RPMI7951 (cell line): Measurements from ENCODE around the gene PLLP. TPM values are rescaled to one million over a fixed set of nuclear protein-coding genes. Genes with fewer than 3 reads are reported as not detected.

Experiments used
- DNase-seq: peaks from one replicate; pipeline ENCODE4 v3.0.0-alpha.2; 2012; ENCODE audit warnings: low read depth
- total RNA-seq: library from RNA; depleted of rRNA; stranded (reverse); fragments of >200 nt; shearing (Covaris generic); gene quantifications from 2 replicates; pipeline ENCODE4 v1.2.3, GENCODE V29; 2014; rRNA removed

The PLLP gene
- total RNA-seq = 0.24 and 2.1 TPM in 2 replicates

GRCh38 chr16:57284209-57284951 lies at the start of gene PLLP:
Gene PLLP, minus strand, starts transcription at chr16:57284672. Its CDS starts 132 bp downstream, at chr16:57284540.
- DNase-seq = peak; percentile 55

- DNase-seq = no peak
Observed at GRCh38 chr16:57333402-57333801, 48.9 kb upstream of the PLLP start.

DNA sequence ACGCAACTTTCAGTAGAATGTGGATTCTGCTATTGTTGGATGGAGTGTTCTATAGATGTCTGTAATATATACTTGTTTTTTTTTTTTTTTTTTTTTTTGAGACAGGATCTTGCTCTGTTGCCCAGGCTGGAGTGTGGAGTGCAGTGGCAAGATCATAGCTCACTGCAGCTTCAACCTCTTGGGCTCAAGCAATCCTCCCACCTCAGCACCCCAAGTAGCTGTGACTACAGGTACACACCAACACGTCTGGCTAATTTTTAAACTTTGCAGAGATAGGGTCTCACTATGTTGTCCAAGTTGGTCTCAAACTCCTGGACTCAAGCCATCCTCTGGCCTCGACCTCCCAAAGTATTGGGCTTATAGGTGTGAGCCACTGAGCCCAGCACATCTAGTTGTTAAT lies 46.9 kb upstream of the PLLP start:
- DNase-seq = no peak

DNA sequence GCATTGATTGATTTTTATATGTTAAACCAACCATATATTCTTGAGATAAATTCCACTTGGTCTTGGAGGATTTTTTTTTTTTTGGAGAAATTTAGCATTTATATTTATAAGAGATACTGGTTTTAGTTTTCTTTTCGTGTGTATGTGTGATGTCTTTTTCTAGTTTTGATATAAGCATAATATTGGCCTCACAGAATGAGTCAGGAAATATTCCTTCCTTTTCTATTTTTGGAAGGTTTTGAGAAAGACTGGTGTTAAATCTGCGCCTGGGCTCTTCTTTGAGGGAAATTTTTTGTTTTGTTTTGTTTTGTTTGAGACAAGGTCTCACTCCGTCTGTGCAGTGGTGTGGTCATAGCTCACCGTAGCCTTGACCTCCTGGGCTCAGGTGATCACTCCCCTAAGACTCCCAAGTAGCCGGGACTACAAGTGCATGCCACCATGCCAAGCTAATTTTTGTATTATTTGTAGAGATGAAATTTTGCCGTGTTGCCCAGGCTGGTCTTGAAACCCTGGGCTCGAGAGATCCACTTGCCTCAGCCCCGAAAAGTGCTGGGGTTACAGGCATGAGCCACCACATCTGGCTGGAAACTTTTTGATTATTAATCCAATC lies 45.4 kb upstream of the PLLP start:
- no peak for DNase-seq

DNA sequence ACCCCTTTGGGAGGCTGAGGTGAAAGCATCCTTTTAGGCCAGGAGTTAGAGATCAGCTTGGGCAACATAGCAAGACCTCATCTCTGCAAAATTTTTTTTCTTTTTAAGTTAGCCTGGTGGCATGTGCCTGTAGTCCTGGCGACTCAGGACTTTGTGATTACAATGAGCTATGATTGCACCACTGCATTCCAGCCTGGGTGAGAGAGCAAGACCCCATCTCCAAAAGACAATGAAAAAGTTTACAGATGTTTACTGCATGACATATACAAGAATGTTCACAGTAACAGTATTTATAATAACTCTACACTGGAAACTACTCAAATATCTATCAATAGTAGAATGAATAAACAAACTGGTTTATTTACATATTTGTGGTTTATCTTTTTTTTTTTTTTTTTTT lies 41.0 kb upstream of the PLLP start:
- DNase-seq = no peak

GRCh38 chr16:57324749-57325148 lies 40.3 kb upstream of the PLLP start:
- DNase-seq = no peak

- DNase-seq = no peak
Observed at GRCh38 chr16:57319646-57320045, 35.2 kb upstream of the PLLP start.

DNA sequence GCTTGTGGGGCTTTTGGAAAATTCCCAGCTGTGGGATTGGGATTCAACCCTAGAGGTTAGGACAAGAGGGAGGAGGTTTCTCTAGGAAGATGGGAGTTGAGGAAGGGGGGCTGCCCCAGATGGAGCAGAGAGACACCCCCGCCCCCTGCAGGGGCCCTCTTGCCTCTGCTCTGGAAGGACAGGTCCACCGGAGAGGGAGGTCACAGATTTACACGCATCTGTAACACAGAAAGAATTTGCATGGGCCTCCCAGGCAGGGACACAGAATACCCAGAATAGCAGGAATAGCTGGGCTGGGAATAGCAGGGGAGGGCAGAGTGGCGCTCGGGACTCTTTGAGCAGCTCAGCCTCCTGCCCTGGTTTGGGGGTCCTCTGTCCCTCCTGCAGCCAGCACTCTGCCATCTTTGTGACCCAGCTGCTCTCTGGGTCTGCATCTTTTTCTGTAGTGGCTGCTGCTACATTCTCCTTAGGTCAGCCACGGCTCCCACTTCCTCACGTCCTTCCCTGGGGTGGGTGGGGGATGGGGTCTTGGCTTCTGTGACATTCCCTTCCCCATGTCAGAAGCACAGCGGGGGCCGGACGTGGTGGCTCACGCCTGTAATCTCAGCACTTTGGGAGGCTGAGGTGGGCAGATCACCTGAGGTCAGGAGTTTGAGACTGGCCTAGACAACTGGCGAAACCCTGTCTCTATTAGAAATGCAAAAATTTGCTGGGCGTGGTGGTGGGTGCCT lies 33.9 kb upstream of the PLLP start:
- no peak for DNase-seq

DNA sequence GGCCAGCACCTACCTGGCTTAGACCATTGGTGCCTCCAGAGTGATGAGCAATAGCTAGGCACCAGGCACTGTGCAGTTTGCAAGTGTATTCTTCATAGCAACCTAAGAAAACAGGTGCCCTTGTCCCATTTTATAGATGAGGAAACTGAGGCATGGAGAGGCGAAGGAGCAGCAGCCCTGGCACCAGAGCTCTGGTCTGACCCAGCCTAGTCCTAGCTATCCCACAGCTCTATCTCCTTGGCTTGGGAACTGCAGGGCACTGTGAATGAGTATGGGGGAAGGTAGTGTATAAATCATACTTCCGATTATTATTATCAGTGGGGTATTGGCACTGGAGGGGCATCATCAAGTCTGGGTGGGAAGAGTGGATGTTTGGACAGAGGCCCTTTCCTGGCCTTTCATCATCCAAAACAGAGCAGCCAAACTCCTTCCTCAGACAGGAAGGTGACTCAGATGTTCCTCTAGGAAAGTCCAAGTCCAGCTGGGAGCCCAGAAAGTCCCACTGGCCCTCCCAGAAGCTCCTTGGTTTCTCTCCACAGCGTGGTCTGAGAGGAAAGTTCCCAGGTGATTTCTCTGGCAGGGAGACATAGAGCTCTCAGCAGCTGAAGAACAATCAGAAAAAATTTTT lies 32.0 kb upstream of the PLLP start:
- DNase-seq = peak; percentile 88

- DNase-seq = no peak
Observed at GRCh38 chr16:57315416-57315815, 30.9 kb upstream of the PLLP start.

GRCh38 chr16:57314161-57314785 lies 29.8 kb upstream of the PLLP start:
- DNase-seq = peak; percentile 35

DNA sequence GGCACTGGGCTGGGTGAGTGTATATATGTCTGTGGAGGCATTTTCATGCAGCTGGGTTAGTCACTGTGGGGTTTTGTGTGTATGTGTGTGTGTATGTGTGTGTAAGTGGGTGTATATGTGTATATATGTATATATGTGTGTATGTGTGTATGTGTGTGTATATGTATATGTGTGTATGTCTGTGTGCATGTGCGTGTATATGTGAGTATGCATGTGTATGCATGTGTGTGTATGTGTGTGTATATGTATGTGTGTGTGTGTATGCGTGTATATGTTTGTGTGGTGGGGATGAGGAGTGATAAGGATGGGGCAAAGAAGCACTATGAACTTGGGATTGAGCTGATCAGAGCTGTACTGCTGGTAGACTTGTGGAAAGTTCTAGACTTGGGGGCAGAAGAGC lies 29.0 kb upstream of the PLLP start:
- no peak for DNase-seq

GRCh38 chr16:57310801-57311200 lies 26.3 kb upstream of the PLLP start:
- no peak for DNase-seq

DNA sequence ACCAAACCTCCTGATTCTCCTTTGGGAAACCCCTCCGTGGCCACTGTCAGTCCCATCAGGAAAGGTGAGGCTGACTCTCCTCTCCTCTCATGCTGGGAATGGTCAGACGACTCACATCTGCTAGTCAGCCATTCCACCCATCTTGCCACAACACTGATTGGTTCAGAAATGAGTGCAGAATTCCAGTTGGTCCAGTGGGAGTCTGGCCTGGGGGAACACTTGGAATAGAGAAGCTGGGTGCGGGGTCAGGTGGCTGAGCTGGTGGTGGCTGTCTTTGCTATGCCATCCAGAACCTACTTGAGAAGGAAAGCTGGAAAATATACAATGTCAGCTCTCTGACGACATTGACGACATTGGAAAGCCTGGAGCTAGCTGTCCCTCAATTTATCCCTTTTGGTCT lies 23.6 kb upstream of the PLLP start:
- DNase-seq = no peak

DNA sequence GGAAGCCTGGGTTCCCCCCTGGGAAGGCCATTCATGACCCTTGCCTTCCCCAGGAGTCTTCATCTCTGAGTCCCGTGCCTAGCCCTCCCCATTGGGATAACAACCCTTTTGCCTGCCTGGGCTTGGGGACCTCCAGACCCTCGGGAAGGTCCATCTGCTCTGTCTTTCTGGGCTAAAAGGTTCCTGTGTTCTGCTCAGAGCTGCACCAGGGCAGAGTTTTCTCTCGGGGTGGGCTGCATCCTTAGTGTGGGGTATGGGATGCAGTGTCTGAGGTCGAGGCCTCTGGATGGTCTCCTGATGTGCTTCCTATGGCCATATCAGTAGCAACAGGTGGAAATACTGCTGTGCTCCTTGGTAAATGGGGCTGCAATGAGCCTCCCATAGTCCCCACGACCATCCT lies 22.9 kb upstream of the PLLP start:
- no peak for DNase-seq

DNA sequence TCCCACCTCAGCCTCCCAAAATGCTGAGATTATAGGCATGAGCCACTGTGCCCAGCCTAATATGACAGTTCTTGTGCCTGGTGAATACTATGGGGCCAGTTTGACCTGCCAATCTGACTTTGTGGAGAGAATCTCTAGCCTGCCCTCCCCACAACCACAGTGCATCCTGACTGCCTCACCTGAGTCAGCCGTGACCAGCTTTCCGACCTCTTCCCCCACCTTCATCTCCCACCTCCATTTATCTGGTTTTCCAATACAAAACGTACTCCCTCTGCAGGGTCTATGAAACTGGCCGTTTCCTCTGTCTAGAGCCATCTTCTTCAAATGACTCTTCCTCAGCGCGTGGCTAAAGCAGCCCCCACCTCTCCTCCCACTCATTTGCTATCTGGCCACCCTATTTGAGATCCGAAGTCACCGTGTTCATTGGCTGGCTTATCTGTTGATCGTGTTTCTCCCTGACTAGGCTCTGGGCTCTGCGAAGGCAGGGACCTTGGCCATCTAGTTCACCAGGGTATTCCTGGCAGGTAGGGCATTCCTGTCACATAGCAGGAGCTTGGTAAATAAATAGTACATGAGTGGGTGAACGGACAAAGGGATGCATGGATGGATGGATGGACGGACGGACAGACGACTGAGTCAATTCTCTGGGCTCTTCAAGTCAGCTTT lies 22.3 kb upstream of the PLLP start:
- no peak for DNase-seq

GRCh38 chr16:57305159-57305811 lies 20.8 kb upstream of the PLLP start:
- no peak for DNase-seq

- peak; percentile 73 for DNase-seq
Observed at GRCh38 chr16:57304169-57305061, 19.9 kb upstream of the PLLP start.

GRCh38 chr16:57303910-57304168 lies 19.4 kb upstream of the PLLP start:
- DNase-seq = no peak
